Astrocyte (in vitro differentiated cells and primary cell): Measurements from ENCODE around the gene HMCN1. TPM values are rescaled to one million over a fixed set of nuclear protein-coding genes. Genes with fewer than 3 reads are reported as not detected.

Experiments
- DNase-seq: peaks from one replicate; pipeline ENCODE4 v3.0.0-alpha.2; 2010; ENCODE audit warnings: low read depth
- FAIRE-seq: peaks from 2 replicates; lab custom pipeline; 2011; peaks lifted over from hg19 to GRCh38; lab: Jason Lieb, UNC
- H2AFZ ChIP-seq: 2 replicates; pipeline ENCODE4 v1.6.0; 2012; ENCODE audit warnings: low read depth, low read length, inconsistent platforms
- H3K27ac ChIP-seq: 2 replicates; pipeline ENCODE4 v1.5.1; 2011; ENCODE audit warnings: low read depth, low read length, inconsistent platforms
- H3K27me3 ChIP-seq: 2 replicates; pipeline ENCODE4 v1.6.0; 2011; ENCODE audit warnings: low read length, inconsistent platforms; ENCODE audit not compliant: insufficient read depth
- H3K36me3 ChIP-seq: 2 replicates; pipeline ENCODE4 v1.5.1; 2011; ENCODE audit warnings: low read length, inconsistent platforms; ENCODE audit not compliant: insufficient read depth
- H3K4me1 ChIP-seq: 2 replicates; pipeline ENCODE4 v1.5.1; 2011; ENCODE audit warnings: low read length, inconsistent platforms; ENCODE audit not compliant: insufficient read depth
- H3K4me2 ChIP-seq: 2 replicates; pipeline ENCODE4 v1.6.0; 2012; ENCODE audit warnings: low read length, inconsistent platforms
- H3K4me3 ChIP-seq: 2 replicates; pipeline ENCODE4 v1.5.1; 2011; ENCODE audit warnings: low read depth, mild to moderate bottlenecking, low read length, inconsistent platforms; ENCODE audit not compliant: insufficient read depth
- H3K79me2 ChIP-seq: 2 replicates; pipeline ENCODE4 v1.6.0; 2012; ENCODE audit warnings: mild to moderate bottlenecking, low read length, inconsistent platforms; ENCODE audit not compliant: insufficient read depth
- H3K9ac ChIP-seq: 2 replicates; pipeline ENCODE4 v1.6.0; 2012; ENCODE audit warnings: mild to moderate bottlenecking, low read length, inconsistent platforms
- H3K9me3 ChIP-seq: 2 replicates; pipeline ENCODE4 v1.5.1; 2012; ENCODE audit warnings: low read depth, mild to moderate bottlenecking, low read length, inconsistent platforms; ENCODE audit not compliant: insufficient read depth
- H4K20me1 ChIP-seq: 2 replicates; pipeline ENCODE4 v1.6.0; 2012; ENCODE audit warnings: low read length, inconsistent platforms; ENCODE audit not compliant: insufficient read depth
- H3K27ac Mint-ChIP-seq: one replicate; pipeline ENCODE4 v1.8.0; 2021; ENCODE audit warnings: mild to moderate bottlenecking, mixed read lengths; ENCODE audit not compliant: unreplicated experiment
- H3K27me3 Mint-ChIP-seq: one replicate; pipeline ENCODE4 v1.8.0; 2021; ENCODE audit warnings: low read depth, mixed read lengths; ENCODE audit not compliant: unreplicated experiment
- H3K36me3 Mint-ChIP-seq: one replicate; pipeline ENCODE4 v1.8.0; 2021; ENCODE audit warnings: low read depth, mixed read lengths; ENCODE audit not compliant: unreplicated experiment
- H3K4me1 Mint-ChIP-seq: one replicate; pipeline ENCODE4 v1.8.0; 2021; ENCODE audit warnings: low read depth, mixed read lengths; ENCODE audit not compliant: unreplicated experiment
- H3K4me3 Mint-ChIP-seq: one replicate; pipeline ENCODE4 v1.8.0; 2021; ENCODE audit warnings: mild to moderate bottlenecking, moderate library complexity, mixed read lengths; ENCODE audit not compliant: unreplicated experiment
- H3K9me3 Mint-ChIP-seq: one replicate; pipeline ENCODE4 v1.8.0; 2021; ENCODE audit warnings: mild to moderate bottlenecking, mixed read lengths; ENCODE audit not compliant: unreplicated experiment
- CTCF ChIP-seq: IDR thresholded peaks from 2 replicates; pipeline ENCODE4 v1.5.1; 2011; ENCODE audit warnings: low read depth, mild to moderate bottlenecking, inconsistent platforms, low read length, moderate library complexity; ENCODE audit not compliant: insufficient read depth
- EZH2 ChIP-seq: IDR thresholded peaks from 2 replicates; pipeline ENCODE4 v1.6.1; 2012; ENCODE audit warnings: mild to moderate bottlenecking, low read length, inconsistent platforms; ENCODE audit not compliant: insufficient read depth
- total RNA-seq: library from RNA; stranded (reverse); gene quantifications from 2 replicates; pipeline ENCODE4 v1.2.1, GENCODE V29; 2021

Gene HMCN1
- total RNA-seq, 1 donor from 2014 or later = 19.7 TPM

- H3K79me2 ChIP-seq = no peaks in the 10 kb centered on the region
- DNase-seq (no peak), FAIRE-seq (no peak)
- H3K27ac ChIP-seq = no peak overlapping the region
- no peaks in the 10 kb centered on the region for H3K27me3 ChIP-seq
- Mint-ChIP-seq H3K36me3 (no peaks in the 10 kb centered on the region), H3K27ac (peak overlapping the region; percentile 87), H3K27me3 (no peaks in the 10 kb centered on the region), H3K4me1 (peaks cover 21% of the 10 kb centered on the region), H3K4me3 (no peak overlapping the region), H3K9me3 (no peaks in the 10 kb centered on the region)
- no peaks in the 10 kb centered on the region for H4K20me1 ChIP-seq
- TF ChIP-seq CTCF = no peak
- no peak for TF ChIP-seq EZH2
- no peaks in the 10 kb centered on the region for H3K36me3 ChIP-seq
- no peak overlapping the region for H2AFZ ChIP-seq
- H3K4me1 ChIP-seq = no peaks in the 10 kb centered on the region
- H3K4me2 ChIP-seq = no peak overlapping the region
- no peak overlapping the region for H3K4me3 ChIP-seq
- no peak overlapping the region for H3K9ac ChIP-seq
- H3K9me3 ChIP-seq = no peaks in the 10 kb centered on the region
Measured at GRCh38 chr1:185824106-185824505, 89.9 kb downstream of the HMCN1 start.

GRCh38 chr1:185825556-185825955 lies 91.4 kb downstream of the HMCN1 start:
- Histone ChIP-seq H3K27me3 (no peaks in the 10 kb centered on the region), H4K20me1 (no peaks in the 10 kb centered on the region), H3K9me3 (no peaks in the 10 kb centered on the region), H3K36me3 (no peaks in the 10 kb centered on the region), H3K79me2 (no peaks in the 10 kb centered on the region), H2AFZ (no peak overlapping the region), H3K4me3 (no peak overlapping the region), H3K4me2 (no peak overlapping the region), H3K9ac (no peak overlapping the region), H3K4me1 (no peaks in the 10 kb centered on the region), H3K27ac (no peak overlapping the region)
- FAIRE-seq = no peak
- peaks cover 2% of the 10 kb centered on the region for H3K9me3 Mint-ChIP-seq
- no peaks in the 10 kb centered on the region for H3K27me3 Mint-ChIP-seq
- peaks cover 21% of the 10 kb centered on the region for H3K4me1 Mint-ChIP-seq
- H3K27ac Mint-ChIP-seq = peak overlapping the region; percentile 86
- no peaks in the 10 kb centered on the region for H3K36me3 Mint-ChIP-seq
- H3K4me3 Mint-ChIP-seq = no peak overlapping the region
- DNase-seq = peak; percentile 33
- TF ChIP-seq CTCF (no peak), EZH2 (no peak)

GRCh38 chr1:185834371-185834905 lies 100.2 kb downstream of the HMCN1 start:
- DNase-seq (no peak), FAIRE-seq (no peak)
- Histone ChIP-seq H2AFZ (no peak overlapping the region), H3K27me3 (no peaks in the 10 kb centered on the region), H3K4me2 (no peak overlapping the region), H3K79me2 (no peaks in the 10 kb centered on the region), H3K36me3 (no peaks in the 10 kb centered on the region), H3K9me3 (no peaks in the 10 kb centered on the region), H3K4me3 (no peak overlapping the region), H3K9ac (no peak overlapping the region), H3K27ac (no peak overlapping the region), H3K4me1 (no peaks in the 10 kb centered on the region), H4K20me1 (no peaks in the 10 kb centered on the region)
- no peak overlapping the region for H3K27ac Mint-ChIP-seq
- peaks cover 5% of the 10 kb centered on the region for H3K4me1 Mint-ChIP-seq
- no peak for TF ChIP-seq EZH2
- TF ChIP-seq CTCF = no peak
- no peaks in the 10 kb centered on the region for H3K27me3 Mint-ChIP-seq
- H3K4me3 Mint-ChIP-seq = no peak overlapping the region
- H3K36me3 Mint-ChIP-seq = no peaks in the 10 kb centered on the region
- peaks cover 3% of the 10 kb centered on the region for H3K9me3 Mint-ChIP-seq
